WI38 (cell line): ENCODE measurements around the gene OVOL1.

ENCODE experiments used
- H3K4me3 ChIP-seq: 2 replicates; pipeline ENCODE4 v1.5.1; 2011; ENCODE audit warnings: low read depth, mild to moderate bottlenecking, control low read depth, low read length
- CTCF ChIP-seq: IDR thresholded peaks from 2 replicates; pipeline ENCODE4 v1.5.1; 2012; ENCODE audit warnings: low read depth, mild to moderate bottlenecking, control low read depth, low read length

The OVOL1 gene

GRCh38 chr11:65786786-65787636, at the start of gene OVOL1:
Gene OVOL1, plus strand, starts transcription at chr11:65787063. Its CDS starts 311 bp downstream, at chr11:65787374.
- TF ChIP-seq CTCF: no peak
- H3K4me3 ChIP-seq: no peak within 1 kb of the TSS

- no peak for TF ChIP-seq CTCF
- H3K4me3 ChIP-seq: no peak overlapping the region
Measured at GRCh38 chr11:65739022-65739421, 47.8 kb upstream of the OVOL1 start.

DNA sequence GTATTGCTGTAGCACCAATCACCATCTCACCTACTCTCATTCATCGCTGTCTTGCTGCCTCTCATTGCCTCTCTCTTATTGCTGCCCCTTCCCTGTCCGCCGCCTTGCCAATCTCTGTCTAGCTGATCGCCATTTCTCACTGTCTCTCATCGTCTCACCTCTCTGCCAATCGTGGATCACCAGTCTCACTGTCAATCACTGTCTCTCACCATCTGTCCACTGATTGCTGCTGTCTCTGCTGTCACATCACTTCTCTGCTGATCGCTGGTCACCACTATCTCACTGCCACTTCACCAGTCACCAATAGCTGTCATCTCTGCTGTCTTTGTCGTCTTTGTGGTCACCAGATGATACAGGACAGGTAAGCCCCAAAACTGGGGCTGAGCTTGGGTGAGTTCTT, 45.7 kb upstream of the OVOL1 start:
- H3K4me3 ChIP-seq: no peak overlapping the region
- TF ChIP-seq CTCF: no peak

GRCh38 chr11:65742353-65742752, 44.5 kb upstream of the OVOL1 start:
- no peak for TF ChIP-seq CTCF
- H3K4me3 ChIP-seq: no peak overlapping the region

DNA sequence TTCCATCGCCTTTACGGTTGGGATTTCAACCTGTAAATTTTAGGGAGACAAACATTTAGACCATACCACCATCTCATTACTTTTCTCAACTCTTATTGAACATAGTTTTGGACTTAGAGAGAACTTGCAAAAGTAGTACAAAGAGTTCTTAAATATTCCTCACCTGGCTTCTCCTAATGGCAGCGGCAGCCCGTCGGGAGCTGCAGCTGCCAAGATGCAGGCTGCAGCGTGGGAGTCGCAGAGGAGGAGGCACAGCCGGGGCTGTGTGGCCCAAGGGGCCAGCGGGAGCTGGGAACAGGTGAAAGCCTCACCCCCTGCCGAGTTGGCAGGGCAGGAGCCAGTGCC, 43.2 kb upstream of the OVOL1 start:
- H3K4me3 ChIP-seq: no peak overlapping the region
- TF ChIP-seq CTCF: no peak

GRCh38 chr11:65744026-65744698, 42.7 kb upstream of the OVOL1 start:
- no peak; the same call in 1 of the 2 replicates for TF ChIP-seq CTCF
- no peak overlapping the region for H3K4me3 ChIP-seq

DNA sequence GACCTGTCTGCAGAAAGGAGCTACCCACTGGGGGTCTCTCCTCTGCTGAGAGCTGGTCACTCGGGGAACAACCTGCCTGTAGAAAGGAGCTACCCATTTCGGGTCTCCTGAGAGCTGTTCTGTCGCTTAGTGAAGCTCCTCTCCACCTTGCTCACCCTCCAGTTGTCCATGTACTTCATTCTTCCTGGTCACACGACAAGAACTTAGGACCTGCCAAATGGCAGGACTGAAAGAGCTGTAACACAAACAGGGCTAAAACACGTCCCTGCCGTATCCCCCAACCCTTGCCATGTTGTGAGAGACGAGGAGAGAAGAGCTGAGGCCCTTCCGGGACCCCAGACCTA, 42.2 kb upstream of the OVOL1 start:
- no peak overlapping the region for H3K4me3 ChIP-seq
- TF ChIP-seq CTCF: no peak
